ENCODE results near the gene GFY.

The GFY gene

GRCh38 chr19:49425178-49425577 is at the start of gene GFY:
TSS of gene GFY (plus strand) at chr19:49425388. CDS start at chr19:49426431, 1,043 bp downstream.
- DNase-seq: no peak

DNA sequence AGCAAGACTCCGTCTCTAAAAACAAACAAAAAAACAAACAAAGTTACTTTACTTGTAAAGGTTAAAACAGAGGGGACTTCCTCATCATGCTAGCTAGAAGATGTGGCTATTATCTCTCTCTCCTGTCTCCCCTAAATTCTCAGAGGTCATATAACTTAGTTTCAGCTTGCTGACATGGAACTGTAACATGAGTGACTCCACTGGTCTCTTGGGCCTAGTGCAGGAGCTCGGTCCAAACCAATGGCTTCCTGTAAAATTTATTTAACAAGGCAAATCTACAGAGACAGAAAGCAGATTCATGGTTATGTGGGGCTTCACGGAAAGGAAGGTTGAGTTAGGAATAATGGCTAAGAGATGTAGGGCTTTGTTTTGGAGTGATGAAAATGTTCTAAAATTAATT is 46.7 kb upstream of the GFY start:
- no peak for DNase-seq

- DNase-seq: no peak
These were observed 44.8 kb upstream of the GFY start for GRCh38 chr19:49380391-49380790.

GRCh38 chr19:49382639-49383038 is 42.5 kb upstream of the GFY start:
- DNase-seq: no peak

DNA sequence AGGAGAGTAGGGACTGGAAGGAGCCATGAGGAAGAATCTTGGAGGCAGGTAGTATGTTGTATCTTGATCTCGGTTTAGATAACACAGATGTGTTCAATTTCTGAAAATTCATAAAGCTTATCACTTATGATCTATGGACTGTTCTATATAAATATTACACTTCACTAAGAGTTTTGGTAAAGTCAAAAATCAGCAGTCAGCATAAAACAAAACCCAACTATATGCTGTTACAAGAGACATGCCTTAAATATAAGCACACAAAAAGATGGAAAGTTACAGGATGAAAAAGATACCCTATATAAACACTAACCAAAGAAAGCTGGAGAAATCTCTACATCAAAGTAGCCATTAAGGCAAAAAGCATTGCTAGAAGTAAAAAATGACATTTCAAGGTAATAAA is 41.6 kb upstream of the GFY start:
- no peak for DNase-seq

GRCh38 chr19:49387936-49388372 is 37.2 kb upstream of the GFY start, which contains the start of gene KASH5:
TSS of gene KASH5 (plus strand) at chr19:49388249. CDS start at chr19:49390884, 2,635 bp downstream.
- peak; percentile 15 for DNase-seq

GRCh38 chr19:49389406-49389805 is 35.8 kb upstream of the GFY start:
- DNase-seq: no peak

DNA sequence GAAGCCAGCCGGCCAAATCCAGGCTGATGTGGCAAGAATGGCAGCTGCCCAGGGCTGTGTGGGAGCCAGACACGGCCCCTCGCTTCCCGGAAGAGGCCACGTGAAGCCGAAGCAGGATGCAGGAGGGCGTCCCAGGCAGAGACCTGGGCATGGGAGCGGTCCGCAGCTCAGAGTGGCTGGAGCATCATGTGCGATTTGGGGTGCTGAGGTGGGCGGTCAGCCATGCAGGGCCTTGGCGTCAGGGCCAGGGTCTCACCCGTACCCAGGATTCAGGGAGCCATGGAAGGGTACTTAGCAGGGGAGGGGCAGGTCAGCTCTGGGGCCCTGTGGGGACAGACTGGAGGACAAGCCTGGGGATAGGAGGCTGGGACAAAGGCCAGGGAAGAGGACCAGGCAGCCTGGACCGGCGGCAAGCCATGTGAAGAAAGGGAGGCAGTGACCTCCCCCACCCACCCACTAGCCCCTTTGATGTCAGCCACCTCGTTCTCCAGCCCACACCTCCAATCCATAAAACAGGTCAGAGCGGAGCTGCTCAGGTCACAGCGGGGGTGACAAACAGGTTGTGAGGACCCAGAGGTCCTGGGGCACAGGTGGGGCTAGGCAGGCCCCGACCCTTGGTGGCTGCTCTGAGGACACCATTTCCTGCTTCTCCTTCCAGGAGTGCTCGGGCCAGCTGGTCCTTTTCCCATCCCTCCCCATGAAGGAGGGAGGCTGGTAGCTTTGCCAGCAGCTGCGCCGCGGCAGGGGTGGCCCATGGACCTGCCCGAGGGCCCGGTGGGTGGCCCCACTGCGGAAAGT is 34.9 kb upstream of the GFY start:
- DNase-seq: no peak

- no peak for DNase-seq
These were observed 34.2 kb upstream of the GFY start for GRCh38 chr19:49390929-49391359.

GRCh38 chr19:49391581-49392399 is 33.4 kb upstream of the GFY start:
- peak; percentile 64 for DNase-seq

DNA sequence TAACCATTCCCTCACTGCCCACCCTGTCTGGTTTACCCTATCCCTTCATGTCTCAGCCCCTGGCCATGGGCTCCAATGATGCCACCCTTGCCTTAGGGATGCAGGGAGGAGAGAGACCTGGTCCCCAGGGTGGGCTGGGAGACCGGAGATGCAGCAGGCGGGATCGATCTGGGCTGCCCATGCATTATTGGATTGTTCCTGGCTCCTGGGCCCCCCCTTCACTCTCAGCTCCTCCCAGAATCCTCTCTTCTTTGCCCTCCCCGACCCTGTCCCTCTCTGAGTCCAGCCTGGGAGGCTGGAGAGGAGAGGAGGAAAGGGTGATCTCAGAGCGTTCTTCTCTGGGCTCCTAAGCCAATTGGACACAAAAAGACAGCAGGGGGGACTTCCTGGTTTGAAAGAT is 31.3 kb upstream of the GFY start:
- no peak for DNase-seq

DNA sequence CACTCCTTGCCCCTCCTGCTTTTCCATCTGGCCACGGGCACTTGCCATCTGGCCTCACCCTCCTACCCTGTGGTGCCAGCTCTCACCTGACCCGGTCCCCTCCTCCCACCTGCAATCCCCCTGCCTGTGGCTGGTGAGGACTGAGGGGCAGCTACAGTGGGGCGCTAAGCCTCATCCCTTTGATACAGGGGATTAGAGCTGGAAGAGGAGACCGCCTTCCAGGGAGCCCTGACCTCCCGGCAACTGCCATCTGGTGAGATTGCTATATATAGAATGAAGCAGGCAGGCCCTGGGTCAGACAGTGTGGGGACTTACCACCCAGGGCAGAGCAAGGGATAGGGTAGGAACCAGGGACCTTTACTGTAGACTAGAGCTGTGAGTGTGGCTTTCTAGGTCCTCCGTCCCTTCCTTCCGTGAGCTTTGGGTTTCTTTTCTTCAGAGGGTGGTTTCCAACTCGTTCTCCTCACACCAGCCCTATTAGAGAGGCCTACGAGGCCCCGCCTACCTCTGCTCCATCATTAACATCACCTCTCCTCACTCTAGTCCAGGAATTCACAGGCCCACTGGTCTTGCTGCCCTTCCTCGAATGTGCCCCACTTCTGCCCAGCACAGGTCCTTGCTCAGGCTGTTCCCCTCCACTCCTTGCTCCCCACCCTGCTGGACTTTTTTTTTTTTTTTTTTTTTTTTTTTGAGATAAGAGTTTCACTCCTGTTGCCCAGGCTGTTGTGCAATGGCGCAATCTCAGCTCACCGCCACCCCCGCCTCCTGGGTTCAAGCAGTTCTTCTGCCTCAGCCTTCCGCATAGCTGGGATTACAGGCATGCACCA is 29.4 kb upstream of the GFY start:
- no peak for DNase-seq

GRCh38 chr19:49396738-49397505 is 28.3 kb upstream of the GFY start:
- no peak for DNase-seq

DNA sequence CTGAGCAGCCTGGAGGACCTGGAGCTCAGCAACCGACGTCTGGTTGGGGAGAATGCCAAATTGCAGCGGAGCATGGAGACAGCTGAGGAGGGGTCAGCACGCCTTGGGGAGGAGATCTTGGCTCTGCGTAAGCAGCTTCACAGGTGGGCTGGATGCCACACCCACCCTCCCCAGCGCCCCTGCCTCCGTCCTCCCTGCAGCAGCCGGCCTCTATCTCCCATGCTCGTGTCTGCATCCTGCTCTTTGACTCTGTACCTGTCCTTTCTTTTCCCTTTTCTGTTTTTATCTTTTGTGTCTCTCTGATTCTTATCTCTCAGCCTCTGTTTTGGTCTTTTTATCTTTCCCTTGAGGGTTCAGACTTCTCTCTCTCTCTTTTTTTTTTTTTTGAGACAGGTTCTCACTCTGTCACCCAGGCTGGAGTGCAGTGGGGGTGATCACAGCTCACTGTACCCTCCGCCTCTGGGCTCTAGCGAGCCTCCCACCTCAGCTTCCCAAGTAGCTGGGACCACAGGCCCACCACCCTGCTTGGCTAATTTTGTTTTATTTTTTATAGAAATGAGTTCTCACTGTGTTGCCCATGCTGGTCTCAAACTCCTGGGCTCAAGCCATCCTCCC is 27.1 kb upstream of the GFY start:
- DNase-seq: no peak

DNA sequence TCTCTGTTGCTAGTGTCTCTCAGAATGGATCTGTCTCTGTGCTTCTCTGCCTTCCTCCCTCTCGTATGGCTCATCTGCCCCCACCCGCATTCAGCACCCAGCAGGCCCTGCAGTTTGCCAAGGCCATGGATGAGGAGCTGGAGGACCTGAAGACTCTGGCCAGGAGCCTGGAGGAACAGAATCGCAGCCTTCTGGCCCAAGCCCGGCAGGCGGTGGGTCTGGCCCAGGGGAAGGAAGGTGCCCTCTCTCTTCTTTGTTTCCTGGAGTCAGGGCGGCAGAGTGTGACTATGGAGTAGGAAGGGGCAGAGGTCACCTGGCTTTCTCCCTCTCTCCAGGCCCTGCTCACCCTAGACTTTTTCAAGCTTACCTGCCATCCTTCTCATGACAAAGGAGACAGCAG is 26.3 kb upstream of the GFY start:
- DNase-seq: no peak

DNA sequence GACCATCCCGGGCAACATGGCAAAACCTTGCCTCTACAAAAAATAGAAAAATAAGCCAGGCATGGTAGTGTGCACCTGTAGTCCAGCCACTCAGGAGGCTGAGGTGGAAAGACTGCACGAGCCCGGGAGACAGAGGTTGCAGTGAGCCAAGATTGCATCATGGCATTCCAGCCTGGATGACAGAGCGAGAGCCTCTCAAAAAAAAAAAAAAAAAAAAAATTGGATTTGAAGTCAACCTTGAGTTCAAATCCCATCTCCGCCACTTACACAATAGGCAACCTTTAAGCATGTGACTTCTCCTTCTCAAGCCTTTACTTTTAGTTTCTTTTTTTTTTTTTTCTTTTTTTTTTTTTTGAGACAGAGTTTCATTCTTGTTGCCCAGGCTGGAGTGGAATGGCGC is 25.2 kb upstream of the GFY start:
- DNase-seq: peak; percentile 24

GRCh38 chr19:49403404-49404187 is 21.6 kb upstream of the GFY start:
- DNase-seq: no peak

DNA sequence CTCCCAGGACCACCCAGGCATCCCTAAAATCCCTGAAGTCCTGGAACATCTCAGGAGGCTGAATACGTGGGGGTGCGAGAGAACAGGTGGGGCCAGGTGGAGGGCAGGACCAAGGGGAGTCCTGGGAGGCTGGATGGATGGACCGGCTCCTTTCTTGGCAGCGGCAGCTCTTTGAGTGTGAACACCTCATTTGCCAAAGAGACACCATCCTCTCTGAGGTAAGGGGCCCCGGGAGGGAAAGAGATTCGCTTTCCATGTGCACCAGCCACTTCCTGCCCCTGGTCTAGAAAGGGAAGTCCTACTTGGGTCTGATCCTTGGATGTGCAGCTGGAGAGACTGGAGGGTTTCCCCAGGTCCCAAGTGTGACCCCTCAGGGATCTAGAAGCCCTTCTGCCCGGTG is 18.1 kb upstream of the GFY start:
- DNase-seq: no peak

GRCh38 chr19:49407482-49408015 is 17.6 kb upstream of the GFY start:
- no peak for DNase-seq

GRCh38 chr19:49408816-49409440 is 16.3 kb upstream of the GFY start:
- DNase-seq: peak; percentile 43
